Colonic mucosa (tissue), 4 donors: ENCODE results near the gene CUBN. TPM values are rescaled to one million over a fixed set of nuclear protein-coding genes. Genes with fewer than 3 reads are reported as not detected.

Source experiments
- DNase-seq: peaks from one replicate; pipeline ENCODE4 v3.0.0-alpha.2; 2020
- H3K27ac ChIP-seq: fragments of 200-600 bp; one replicate; pipeline ENCODE4 v1.8.0; 2021
- H3K27me3 ChIP-seq: fragments of 200-600 bp; one replicate; pipeline ENCODE4 v1.8.0; 2021
- H3K36me3 ChIP-seq: fragments of 200-600 bp; one replicate; pipeline ENCODE4 v1.8.0; 2021
- H3K4me1 ChIP-seq: fragments of 200-600 bp; one replicate; pipeline ENCODE4 v1.8.0; 2021; ENCODE audit warnings: mild to moderate bottlenecking
- H3K4me3 ChIP-seq: fragments of 200-600 bp; one replicate; pipeline ENCODE4 v1.8.0; 2021
- H3K9ac ChIP-seq, 2 donors: one replicate each; pipeline ENCODE4 v1.7.0; 2013; ENCODE audit warnings: control low read depth in 2 of 2, low read depth in 2 of 2, low read length in 2 of 2
- H3K9me3 ChIP-seq: fragments of 200-600 bp; one replicate; pipeline ENCODE4 v1.8.0; 2021
- intact Hi-C: fragments of 100-400 bp; cut with DNase I; formaldehyde crosslinking; loops from one replicate; pipeline ENCODE4 v1.14.1; 2022
- total RNA-seq, 2 donors: library from RNA; stranded (reverse); fragmentation: NEBNext Ultra II Directional in 1 of 2; extraction: Animal tissue kit (Norgen Biotek cat#: 25700) in 1 of 2; gene quantifications; one replicate each; pipeline ENCODE4 v1.2.1, GENCODE V29; 2021
- TF ChIP-seq, protein P1 (sequence below): fragments of 200-600 bp; IDR thresholded peaks from one replicate; pipeline ENCODE4 v1.8.0; 2022; ENCODE audit warnings: antibody characterized with exemption, mild to moderate bottlenecking
- donor health status: healthy.
- donor health status: DM: no; HTN: no; CAD: no.
- donor health status: DM: no; HTN: no; CAD: no.

The CUBN gene
- total RNA-seq, 2 donors from 2014 or later: 0.25 to 0.42 TPM

DNA sequence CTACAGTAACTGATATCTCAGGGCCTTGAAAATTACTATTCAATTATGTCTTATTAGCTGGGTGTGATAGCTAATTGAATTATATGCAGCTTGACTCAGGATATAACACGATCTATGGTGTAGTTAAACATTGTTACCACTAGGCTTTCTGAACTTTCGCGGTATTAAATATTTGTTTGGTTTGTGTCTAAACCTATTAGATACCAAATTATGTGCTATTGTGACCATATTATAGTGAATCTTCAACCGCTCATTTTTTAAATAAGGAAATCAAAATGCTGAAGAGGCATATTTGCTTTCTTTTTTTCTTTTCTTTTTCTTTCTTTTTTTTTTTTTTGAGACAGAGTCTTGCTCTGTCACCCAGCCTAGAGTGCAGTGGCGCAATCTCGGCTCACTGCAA, 213.1 kb downstream of the CUBN start:
- Histone ChIP-seq H3K27me3 (no peaks in the 10 kb centered on the region), H3K9ac (no peak overlapping the region), H3K4me1 (no peaks in the 10 kb centered on the region), H3K36me3 (no peaks in the 10 kb centered on the region), H3K9me3 (no peaks in the 10 kb centered on the region), H3K4me3 (no peak overlapping the region), H3K27ac (no peak overlapping the region)
- intact Hi-C loops: no loop called here
- TF ChIP-seq, protein P1, sequence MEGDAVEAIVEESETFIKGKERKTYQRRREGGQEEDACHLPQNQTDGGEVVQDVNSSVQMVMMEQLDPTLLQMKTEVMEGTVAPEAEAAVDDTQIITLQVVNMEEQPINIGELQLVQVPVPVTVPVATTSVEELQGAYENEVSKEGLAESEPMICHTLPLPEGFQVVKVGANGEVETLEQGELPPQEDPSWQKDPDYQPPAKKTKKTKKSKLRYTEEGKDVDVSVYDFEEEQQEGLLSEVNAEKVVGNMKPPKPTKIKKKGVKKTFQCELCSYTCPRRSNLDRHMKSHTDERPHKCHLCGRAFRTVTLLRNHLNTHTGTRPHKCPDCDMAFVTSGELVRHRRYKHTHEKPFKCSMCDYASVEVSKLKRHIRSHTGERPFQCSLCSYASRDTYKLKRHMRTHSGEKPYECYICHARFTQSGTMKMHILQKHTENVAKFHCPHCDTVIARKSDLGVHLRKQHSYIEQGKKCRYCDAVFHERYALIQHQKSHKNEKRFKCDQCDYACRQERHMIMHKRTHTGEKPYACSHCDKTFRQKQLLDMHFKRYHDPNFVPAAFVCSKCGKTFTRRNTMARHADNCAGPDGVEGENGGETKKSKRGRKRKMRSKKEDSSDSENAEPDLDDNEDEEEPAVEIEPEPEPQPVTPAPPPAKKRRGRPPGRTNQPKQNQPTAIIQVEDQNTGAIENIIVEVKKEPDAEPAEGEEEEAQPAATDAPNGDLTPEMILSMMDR: no peak
- no peak for DNase-seq

DNA sequence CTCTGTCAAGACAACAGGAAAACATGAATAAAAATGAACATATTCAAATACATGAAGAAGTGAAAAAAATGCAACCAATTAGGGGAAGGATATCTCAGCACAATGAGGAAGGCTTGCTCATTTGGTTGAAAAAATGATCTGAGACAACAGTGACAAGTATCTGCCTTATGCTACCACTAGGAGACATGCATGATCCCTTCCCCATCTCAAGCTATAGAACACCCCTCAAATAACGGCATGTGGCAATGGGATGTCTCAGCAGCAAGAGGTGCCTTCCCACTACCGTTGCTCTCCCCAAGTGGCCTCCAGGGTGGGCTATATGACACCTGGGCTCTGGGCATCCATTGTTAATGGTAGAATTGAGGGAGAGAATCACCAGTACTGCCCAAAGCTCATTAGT, 214.3 kb downstream of the CUBN start:
- Histone ChIP-seq H3K36me3 (no peaks in the 10 kb centered on the region), H3K9me3 (no peaks in the 10 kb centered on the region), H3K27ac (no peak overlapping the region), H3K4me3 (no peak overlapping the region), H3K4me1 (no peaks in the 10 kb centered on the region), H3K27me3 (no peaks in the 10 kb centered on the region), H3K9ac (no peak overlapping the region)
- DNase-seq: no peak
- intact Hi-C loops: no loop called here
- TF ChIP-seq, protein P1: no peak

DNA sequence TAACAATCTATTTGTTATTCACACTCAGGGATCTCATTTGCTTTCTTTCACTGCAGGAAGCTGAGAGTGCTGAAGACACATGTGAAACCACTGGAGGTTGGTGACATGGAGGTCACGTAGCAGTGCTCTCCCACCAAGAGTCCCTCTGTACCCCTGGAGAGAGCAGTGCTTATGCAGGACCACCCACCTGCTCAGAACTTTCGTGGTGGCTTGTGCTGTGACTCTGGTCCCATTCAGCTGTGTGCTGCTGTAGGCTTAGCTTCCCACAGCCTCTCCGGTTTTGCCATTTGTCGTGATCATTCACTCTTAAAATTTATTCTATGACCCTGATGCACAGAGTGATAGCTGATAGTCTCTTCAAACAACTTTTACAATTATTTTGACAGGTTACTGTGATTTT, 216.3 kb downstream of the CUBN start:
- intact Hi-C loops: no loop called here
- no peak overlapping the region for H3K9ac ChIP-seq

DNA sequence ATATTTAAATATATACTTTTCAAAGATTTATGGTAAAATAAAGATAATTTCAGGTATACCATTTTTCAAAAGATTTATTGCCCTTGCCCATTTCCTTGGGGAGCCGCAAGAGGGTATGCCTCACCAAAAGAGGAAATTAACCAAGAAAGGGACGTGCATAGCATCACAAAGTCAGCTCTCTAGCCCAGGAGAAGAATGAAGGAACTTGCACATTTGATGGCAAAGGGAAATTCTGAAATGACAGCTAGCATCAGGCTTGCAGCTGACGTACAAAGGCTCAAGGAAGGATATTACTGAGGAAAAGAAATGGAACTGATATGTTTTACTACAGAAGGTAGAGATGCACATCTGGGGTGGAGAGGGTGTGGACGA, 218.8 kb downstream of the CUBN start:
- Histone ChIP-seq H3K9me3 (no peaks in the 10 kb centered on the region), H3K27ac (no peak overlapping the region), H3K4me1 (no peaks in the 10 kb centered on the region), H3K4me3 (no peak overlapping the region), H3K36me3 (no peaks in the 10 kb centered on the region), H3K9ac (no peak overlapping the region), H3K27me3 (no peaks in the 10 kb centered on the region)
- DNase-seq: no peak
- TF ChIP-seq, protein P1: no peak
- intact Hi-C loops: no loop called here

More for the DNA sequence above, 216.3 kb downstream of the CUBN start:
- Histone ChIP-seq H3K36me3 (no peaks in the 10 kb centered on the region), H3K27ac (no peak overlapping the region), H3K9me3 (no peaks in the 10 kb centered on the region), H3K27me3 (no peaks in the 10 kb centered on the region), H3K4me1 (no peaks in the 10 kb centered on the region), H3K4me3 (no peak overlapping the region)
- TF ChIP-seq, protein P1: no peak
- no peak for DNase-seq

DNA sequence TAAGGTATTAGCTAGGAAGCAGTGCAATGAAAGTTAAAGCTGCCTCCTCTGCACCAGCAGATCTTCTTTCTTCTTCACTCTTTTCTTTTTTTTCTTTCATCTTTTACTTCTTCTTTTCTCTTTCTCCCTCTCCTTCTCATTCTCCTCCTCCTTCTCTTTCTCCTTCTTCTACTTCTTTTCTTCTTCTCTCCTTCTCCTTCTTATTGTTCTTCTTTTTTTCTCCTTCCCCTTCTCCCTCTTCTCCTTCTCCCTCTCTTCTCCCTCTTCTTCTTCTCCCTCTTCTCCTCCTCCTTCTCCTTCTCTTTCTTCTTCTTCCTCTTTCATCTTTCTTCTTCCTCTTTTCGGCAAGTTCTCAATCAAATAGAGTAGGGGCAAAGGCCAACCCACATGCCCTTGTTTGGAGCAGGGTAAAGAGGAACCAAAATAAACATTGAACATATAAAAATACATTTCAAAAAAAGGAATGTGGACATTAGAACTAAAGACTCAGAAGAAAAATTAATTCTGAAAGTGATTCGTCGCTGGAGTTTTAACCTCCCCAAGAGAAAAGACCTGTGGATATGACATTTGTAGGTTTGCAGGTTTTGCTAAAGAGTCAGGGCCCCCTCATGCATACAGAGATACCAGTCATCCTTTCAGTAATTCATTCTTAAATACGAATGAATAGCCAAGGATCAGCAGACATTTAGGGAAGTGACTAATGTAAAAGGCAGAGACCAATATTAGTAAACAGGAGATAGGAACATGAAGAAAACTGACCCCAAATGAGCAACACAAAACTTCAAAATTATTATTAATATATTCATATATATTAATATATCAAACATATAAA, 219.4 kb downstream of the CUBN start:
- Histone ChIP-seq H3K36me3 (no peaks in the 10 kb centered on the region), H3K4me1 (no peaks in the 10 kb centered on the region), H3K27ac (no peak overlapping the region), H3K9ac (no peak overlapping the region), H3K9me3 (no peaks in the 10 kb centered on the region), H3K4me3 (no peak overlapping the region), H3K27me3 (no peaks in the 10 kb centered on the region)
- TF ChIP-seq, protein P1: no peak
- intact Hi-C loops: no loop called here
- DNase-seq: no peak
